Measurements from ENCODE around the gene FHL5. TPM values are rescaled to one million over a fixed set of nuclear protein-coding genes. Genes with fewer than 3 reads are reported as not detected.
"Not testable (repeated sequence)": the region's sequence is repeated elsewhere in the genome, so short reads cannot be mapped to it uniquely, and the experiment has no call there.

The FHL5 gene
- polyA plus RNA-seq, 2 donors, result 0.37 to 1.3 TPM

DNA sequence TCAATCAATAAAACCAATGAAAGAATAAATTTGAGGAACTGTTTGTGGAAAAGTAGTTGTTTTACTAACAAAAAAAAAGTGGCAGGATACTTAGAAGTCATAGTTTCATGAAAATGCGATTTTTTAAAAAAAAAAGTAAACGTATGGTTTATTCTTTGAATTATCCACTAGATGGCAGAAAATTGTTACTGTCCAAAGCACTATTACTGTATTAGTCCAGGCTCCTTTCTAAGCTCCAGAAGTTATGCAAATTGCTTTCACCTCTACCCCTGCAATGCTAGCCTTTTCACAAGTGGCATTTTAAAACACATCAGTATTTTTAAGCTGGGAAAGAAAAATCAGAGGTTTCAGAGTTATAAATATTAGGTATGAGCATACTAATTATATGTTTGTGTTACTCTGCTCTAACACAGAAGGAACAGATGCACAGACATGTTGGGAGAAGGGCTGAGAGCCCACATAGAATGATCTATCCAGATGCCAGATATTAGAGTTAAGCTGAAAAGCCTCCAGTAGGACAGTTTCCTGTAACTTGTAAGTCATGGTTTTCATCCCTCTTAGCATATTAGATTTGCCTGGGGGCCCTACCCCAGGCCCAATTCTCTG lies 63.9 kb downstream of the FHL5 start:
- WGBS, 2 donors, result 5 to 10% methylated on average over 2 of the region's 2 CpGs
- H3K4me1 ChIP-seq (ENCODE audit: control insufficient read depth in 2 of 2, insufficient read depth in 2 of 2, low read length in 1 of 2), result no peaks in the 10 kb centered on the region
- no peaks in the 10 kb centered on the region for H3K27me3 ChIP-seq (ENCODE audit: control insufficient read depth in 1 of 2, insufficient read depth in 2 of 2, low read length in 2 of 2)
- no peak overlapping the region for H3K27ac ChIP-seq (ENCODE audit: low read depth in 2 of 2, low read length in 1 of 2)
- no peaks in the 10 kb centered on the region for H3K36me3 ChIP-seq (ENCODE audit: control insufficient read depth in 2 of 2, insufficient read depth in 2 of 2, low read length in 1 of 2)
- H3K4me3 ChIP-seq (ENCODE audit: low read depth in 1 of 2, low read length in 2 of 2), result no peak overlapping the region
- H3K9me3 ChIP-seq (ENCODE audit: control insufficient read depth in 2 of 2, insufficient read depth in 1 of 2, low read depth in 1 of 2, low read length in 1 of 2), result no peaks in the 10 kb centered on the region

DNA sequence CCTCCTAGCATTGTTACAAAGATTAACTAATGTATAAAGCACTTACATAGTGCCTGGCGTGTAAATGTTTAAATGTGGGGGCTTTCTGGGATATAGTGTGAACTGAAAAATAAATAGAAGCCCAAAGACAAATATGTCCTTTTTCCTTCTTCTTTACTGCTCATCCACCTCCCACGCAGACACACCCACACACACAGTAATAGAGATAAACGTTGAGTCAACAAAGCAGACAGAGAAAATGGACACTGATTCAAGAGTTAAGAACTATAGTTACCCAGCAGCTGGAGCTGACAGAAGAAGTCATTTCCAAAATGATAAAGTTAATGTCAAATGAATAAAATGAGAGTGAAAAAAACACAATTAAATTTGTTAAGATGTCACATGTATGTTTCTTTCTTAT lies 68.3 kb downstream of the FHL5 start:
- Histone ChIP-seq H3K27me3 (ENCODE audit: control insufficient read depth in 1 of 2, insufficient read depth in 2 of 2, low read length in 2 of 2) (no peaks in the 10 kb centered on the region), H3K36me3 (ENCODE audit: control insufficient read depth in 2 of 2, insufficient read depth in 2 of 2, low read length in 1 of 2) (no peaks in the 10 kb centered on the region), H3K4me1 (ENCODE audit: control insufficient read depth in 2 of 2, insufficient read depth in 2 of 2, low read length in 1 of 2) (no peaks in the 10 kb centered on the region), H3K4me3 (ENCODE audit: low read depth in 1 of 2, low read length in 2 of 2) (no peak overlapping the region), H3K9me3 (ENCODE audit: control insufficient read depth in 2 of 2, insufficient read depth in 1 of 2, low read depth in 1 of 2, low read length in 1 of 2) (no peaks in the 10 kb centered on the region), H3K27ac (ENCODE audit: low read depth in 2 of 2, low read length in 1 of 2) (no peak overlapping the region)
- 44 to 51% methylated on average over 3 of the region's 3 CpGs for WGBS, 2 donors

DNA sequence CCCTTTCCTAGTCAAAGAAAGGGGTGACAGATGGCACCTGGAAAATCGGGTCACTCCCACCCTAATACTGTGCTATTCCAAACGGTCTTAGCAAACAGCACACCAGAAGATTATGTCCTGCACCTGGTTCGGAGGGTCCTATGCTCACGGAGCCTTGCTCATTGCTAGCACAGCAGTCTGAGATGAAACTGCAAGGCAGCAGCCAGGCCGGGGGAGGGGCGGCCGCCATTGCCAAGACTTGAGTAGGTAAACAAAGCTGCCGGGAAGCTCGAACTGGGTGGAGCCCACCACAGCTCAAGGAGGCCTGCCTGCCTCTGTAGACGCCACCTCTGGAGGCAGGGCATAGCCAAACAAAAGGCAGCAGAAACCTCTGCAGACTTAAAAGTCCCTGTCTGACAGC lies 75.1 kb downstream of the FHL5 start:
- not testable (repeated sequence) for H3K27me3 ChIP-seq (ENCODE audit: control insufficient read depth in 1 of 2, insufficient read depth in 2 of 2, low read length in 2 of 2); H3K9me3 ChIP-seq (ENCODE audit: control insufficient read depth in 2 of 2, insufficient read depth in 1 of 2, low read depth in 1 of 2, low read length in 1 of 2); H3K4me1 ChIP-seq (ENCODE audit: control insufficient read depth in 2 of 2, insufficient read depth in 2 of 2, low read length in 1 of 2); H3K27ac ChIP-seq (ENCODE audit: low read depth in 2 of 2, low read length in 1 of 2); H3K4me3 ChIP-seq (ENCODE audit: low read depth in 1 of 2, low read length in 2 of 2); H3K36me3 ChIP-seq (ENCODE audit: control insufficient read depth in 2 of 2, insufficient read depth in 2 of 2, low read length in 1 of 2)
- 57 to 64% methylated on average over 10 of the region's 10 CpGs for WGBS, 2 donors

DNA sequence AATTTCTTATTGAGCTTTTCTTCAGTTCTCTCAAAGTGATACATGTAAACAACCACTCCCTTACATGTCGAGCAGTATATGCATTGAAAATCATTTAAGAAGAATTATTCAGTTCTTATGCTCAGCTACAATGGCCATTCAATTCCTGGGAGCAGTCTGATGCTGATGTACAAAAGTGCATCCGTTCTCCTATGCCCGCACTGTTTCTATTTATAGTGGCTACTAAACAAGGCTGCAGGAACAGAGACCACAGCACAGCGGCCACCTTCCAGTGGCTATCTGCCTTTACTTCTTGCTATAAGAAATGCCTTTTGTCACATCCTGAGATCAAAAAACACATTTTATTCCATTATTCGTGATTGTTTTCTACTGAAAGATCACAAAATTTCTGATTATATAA lies 82.2 kb downstream of the FHL5 start:
- H3K9me3 ChIP-seq (ENCODE audit: control insufficient read depth in 2 of 2, insufficient read depth in 1 of 2, low read depth in 1 of 2, low read length in 1 of 2), result no peaks in the 10 kb centered on the region
- no peaks in the 10 kb centered on the region for H3K36me3 ChIP-seq (ENCODE audit: control insufficient read depth in 2 of 2, insufficient read depth in 2 of 2, low read length in 1 of 2)
- H3K4me1 ChIP-seq (ENCODE audit: control insufficient read depth in 2 of 2, insufficient read depth in 2 of 2, low read length in 1 of 2), result no peaks in the 10 kb centered on the region
- WGBS, 2 donors, result 56 to 59% methylated on average over 5 of the region's 5 CpGs
- H3K27me3 ChIP-seq (ENCODE audit: control insufficient read depth in 1 of 2, insufficient read depth in 2 of 2, low read length in 2 of 2), result no peaks in the 10 kb centered on the region
- H3K27ac ChIP-seq (ENCODE audit: low read depth in 2 of 2, low read length in 1 of 2), result no peak overlapping the region
- no peak overlapping the region for H3K4me3 ChIP-seq (ENCODE audit: low read depth in 1 of 2, low read length in 2 of 2)

DNA sequence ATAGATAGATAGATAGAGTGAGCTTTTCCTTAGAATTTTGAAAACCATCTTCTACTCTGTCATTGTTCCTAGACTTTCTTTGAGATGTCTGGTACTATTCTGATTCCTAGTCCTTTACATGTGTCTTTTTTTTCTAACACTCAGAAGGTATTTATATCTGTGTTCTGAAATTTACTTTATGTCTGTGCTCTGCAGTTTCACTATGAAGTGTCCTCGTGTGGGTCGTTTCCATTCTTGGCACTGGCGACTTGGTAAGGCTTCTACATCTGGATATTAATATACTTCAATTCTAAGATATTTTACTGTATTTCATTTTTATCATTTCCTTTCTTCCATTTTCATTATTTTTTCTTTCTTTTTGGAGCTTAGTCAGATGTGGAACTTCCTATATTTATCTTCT lies 87.0 kb downstream of the FHL5 start:
- WGBS, 2 donors, result 70 to 76% methylated on average over 3 of the region's 3 CpGs
- Histone ChIP-seq H3K9me3 (ENCODE audit: control insufficient read depth in 2 of 2, insufficient read depth in 1 of 2, low read depth in 1 of 2, low read length in 1 of 2) (no peaks in the 10 kb centered on the region), H3K27ac (ENCODE audit: low read depth in 2 of 2, low read length in 1 of 2) (no peak overlapping the region), H3K4me1 (ENCODE audit: control insufficient read depth in 2 of 2, insufficient read depth in 2 of 2, low read length in 1 of 2) (no peaks in the 10 kb centered on the region), H3K27me3 (ENCODE audit: control insufficient read depth in 1 of 2, insufficient read depth in 2 of 2, low read length in 2 of 2) (no peaks in the 10 kb centered on the region), H3K4me3 (ENCODE audit: low read depth in 1 of 2, low read length in 2 of 2) (no peak overlapping the region), H3K36me3 (ENCODE audit: control insufficient read depth in 2 of 2, insufficient read depth in 2 of 2, low read length in 1 of 2) (no peaks in the 10 kb centered on the region)

DNA sequence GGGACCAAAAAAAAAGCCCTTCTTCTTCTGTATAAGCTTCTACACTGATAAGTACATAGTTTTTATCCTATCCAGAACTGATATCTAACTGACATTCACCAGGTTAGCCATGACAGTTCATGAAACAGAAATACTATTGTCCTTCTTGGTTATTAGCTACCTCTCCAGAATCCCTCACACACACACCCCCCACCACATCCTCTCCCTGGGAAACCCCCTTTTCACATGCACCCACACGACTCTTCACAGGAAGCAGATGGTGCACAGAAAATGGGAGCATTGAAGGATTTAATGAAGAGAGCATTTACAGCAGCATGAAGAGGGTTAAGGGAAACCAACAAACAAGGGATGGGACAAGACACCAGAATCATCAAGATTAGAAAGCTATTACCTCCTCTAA lies 88.9 kb downstream of the FHL5 start:
- H3K4me3 ChIP-seq (ENCODE audit: low read depth in 1 of 2, low read length in 2 of 2), result no peak overlapping the region

DNA sequence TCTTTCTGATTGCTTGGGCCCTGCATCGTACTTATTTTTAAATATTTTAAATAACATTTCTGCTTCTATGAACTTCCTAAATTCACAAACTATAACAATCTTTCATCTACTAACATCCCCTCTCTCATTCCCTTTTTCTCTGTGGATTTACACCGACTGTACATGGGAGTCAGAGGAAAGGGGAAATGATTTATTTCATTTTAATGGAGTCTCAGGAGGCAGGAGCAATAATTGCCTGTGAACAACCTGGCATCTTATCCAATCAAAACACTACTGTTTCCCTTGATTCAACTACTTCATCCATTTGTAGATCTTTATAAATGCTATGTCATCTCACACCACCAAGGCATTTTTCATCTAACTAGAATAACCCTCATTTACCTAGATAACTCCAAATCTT lies 89.6 kb downstream of the FHL5 start:
- Histone ChIP-seq H3K27me3 (ENCODE audit: control insufficient read depth in 1 of 2, insufficient read depth in 2 of 2, low read length in 2 of 2) (no peaks in the 10 kb centered on the region), H3K4me3 (ENCODE audit: low read depth in 1 of 2, low read length in 2 of 2) (no peak overlapping the region), H3K4me1 (ENCODE audit: control insufficient read depth in 2 of 2, insufficient read depth in 2 of 2, low read length in 1 of 2) (no peaks in the 10 kb centered on the region), H3K27ac (ENCODE audit: low read depth in 2 of 2, low read length in 1 of 2) (no peak overlapping the region), H3K36me3 (ENCODE audit: control insufficient read depth in 2 of 2, insufficient read depth in 2 of 2, low read length in 1 of 2) (no peaks in the 10 kb centered on the region), H3K9me3 (ENCODE audit: control insufficient read depth in 2 of 2, insufficient read depth in 1 of 2, low read depth in 1 of 2, low read length in 1 of 2) (no peaks in the 10 kb centered on the region)
- WGBS, 2 donors, result 72 to 80% methylated on average over 2 of the region's 2 CpGs

More for the DNA sequence above, 88.9 kb downstream of the FHL5 start:
- no peaks in the 10 kb centered on the region for H3K4me1 ChIP-seq (ENCODE audit: control insufficient read depth in 2 of 2, insufficient read depth in 2 of 2, low read length in 1 of 2)
- H3K27me3 ChIP-seq (ENCODE audit: control insufficient read depth in 1 of 2, insufficient read depth in 2 of 2, low read length in 2 of 2), result no peaks in the 10 kb centered on the region
- no peaks in the 10 kb centered on the region for H3K36me3 ChIP-seq (ENCODE audit: control insufficient read depth in 2 of 2, insufficient read depth in 2 of 2, low read length in 1 of 2)
- 44 to 52% methylated on average over 1 of the region's 1 CpG for WGBS, 2 donors
- no peak overlapping the region for H3K27ac ChIP-seq (ENCODE audit: low read depth in 2 of 2, low read length in 1 of 2)
- no peaks in the 10 kb centered on the region for H3K9me3 ChIP-seq (ENCODE audit: control insufficient read depth in 2 of 2, insufficient read depth in 1 of 2, low read depth in 1 of 2, low read length in 1 of 2)

DNA sequence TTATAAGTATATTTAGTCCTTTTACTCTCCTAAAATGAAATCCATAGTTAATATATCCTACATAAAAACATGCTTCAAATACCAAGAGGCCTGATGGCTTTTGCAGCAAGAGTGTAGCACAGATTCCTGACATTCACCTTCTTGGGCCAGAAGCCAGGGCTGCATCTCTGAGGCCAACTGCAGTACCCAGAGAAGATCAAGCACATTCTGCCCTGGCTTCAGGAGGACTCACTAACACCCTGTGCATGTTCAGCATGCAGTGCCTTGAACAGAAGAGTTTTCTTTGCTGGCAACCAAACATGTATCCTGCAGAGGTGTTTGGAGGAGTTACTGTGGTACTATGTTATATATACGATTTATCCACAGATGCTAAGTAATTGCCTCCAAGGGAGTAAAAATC lies 90.3 kb downstream of the FHL5 start:
- H3K9me3 ChIP-seq (ENCODE audit: control insufficient read depth in 2 of 2, insufficient read depth in 1 of 2, low read depth in 1 of 2, low read length in 1 of 2), result no peaks in the 10 kb centered on the region
- WGBS, 2 donors, result 89 to 91% methylated on average over 1 of the region's 1 CpG
- no peaks in the 10 kb centered on the region for H3K4me1 ChIP-seq (ENCODE audit: control insufficient read depth in 2 of 2, insufficient read depth in 2 of 2, low read length in 1 of 2)
- H3K27me3 ChIP-seq (ENCODE audit: control insufficient read depth in 1 of 2, insufficient read depth in 2 of 2, low read length in 2 of 2), result no peaks in the 10 kb centered on the region
- H3K4me3 ChIP-seq (ENCODE audit: low read depth in 1 of 2, low read length in 2 of 2), result no peak overlapping the region
- H3K36me3 ChIP-seq (ENCODE audit: control insufficient read depth in 2 of 2, insufficient read depth in 2 of 2, low read length in 1 of 2), result no peaks in the 10 kb centered on the region
- H3K27ac ChIP-seq (ENCODE audit: low read depth in 2 of 2, low read length in 1 of 2), result no peak overlapping the region

DNA sequence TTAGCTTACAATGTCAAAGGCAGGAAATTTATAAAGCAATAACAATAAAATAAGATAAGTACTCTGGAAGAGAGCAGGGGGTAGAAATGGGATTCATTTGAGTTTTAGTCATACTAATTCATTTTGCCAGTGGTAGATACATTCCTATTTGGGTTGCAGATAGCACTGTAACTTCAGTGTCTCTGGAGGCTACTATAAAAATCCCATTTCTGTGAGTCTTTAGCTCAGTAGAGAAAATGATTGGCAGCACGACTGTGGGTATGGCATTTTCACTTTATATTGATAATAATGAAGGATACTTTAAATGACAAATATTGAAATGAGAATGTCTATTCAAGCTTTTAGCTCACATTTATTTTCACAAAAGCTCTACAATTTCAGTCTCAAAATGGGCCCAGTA lies 93.6 kb downstream of the FHL5 start:
- Histone ChIP-seq H3K4me3 (ENCODE audit: low read depth in 1 of 2, low read length in 2 of 2) (no peak overlapping the region), H3K27ac (ENCODE audit: low read depth in 2 of 2, low read length in 1 of 2) (no peak overlapping the region), H3K4me1 (ENCODE audit: control insufficient read depth in 2 of 2, insufficient read depth in 2 of 2, low read length in 1 of 2) (no peaks in the 10 kb centered on the region), H3K27me3 (ENCODE audit: control insufficient read depth in 1 of 2, insufficient read depth in 2 of 2, low read length in 2 of 2) (no peaks in the 10 kb centered on the region), H3K36me3 (ENCODE audit: control insufficient read depth in 2 of 2, insufficient read depth in 2 of 2, low read length in 1 of 2) (no peaks in the 10 kb centered on the region), H3K9me3 (ENCODE audit: control insufficient read depth in 2 of 2, insufficient read depth in 1 of 2, low read depth in 1 of 2, low read length in 1 of 2) (no peaks in the 10 kb centered on the region)
- WGBS, 2 donors, result 72 to 85% methylated on average over 1 of the region's 1 CpG

DNA sequence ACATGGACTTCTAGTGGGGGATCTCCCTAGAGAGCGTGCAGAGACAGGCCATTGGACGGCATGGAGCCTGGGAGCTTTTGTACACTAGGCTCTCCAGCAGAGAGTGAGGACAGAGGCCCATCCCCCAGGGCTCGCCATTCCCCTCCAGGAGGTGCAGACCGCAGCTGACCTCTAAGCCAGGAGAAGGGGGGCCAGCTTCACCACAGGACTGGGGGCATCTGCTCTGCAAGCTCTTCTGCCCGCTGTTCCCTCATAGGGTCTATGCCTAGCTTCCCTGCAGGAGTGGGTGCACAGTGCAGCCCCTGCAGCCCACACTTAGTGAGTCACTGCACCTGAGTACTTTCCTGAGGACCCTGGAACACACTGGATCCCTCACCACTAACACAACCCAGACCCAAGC lies 94.4 kb downstream of the FHL5 start:
- Histone ChIP-seq H3K36me3 (ENCODE audit: control insufficient read depth in 2 of 2, insufficient read depth in 2 of 2, low read length in 1 of 2) (no peaks in the 10 kb centered on the region), H3K9me3 (ENCODE audit: control insufficient read depth in 2 of 2, insufficient read depth in 1 of 2, low read depth in 1 of 2, low read length in 1 of 2) (no peaks in the 10 kb centered on the region), H3K4me3 (ENCODE audit: low read depth in 1 of 2, low read length in 2 of 2) (no peak overlapping the region), H3K27me3 (ENCODE audit: control insufficient read depth in 1 of 2, insufficient read depth in 2 of 2, low read length in 2 of 2) (no peaks in the 10 kb centered on the region), H3K27ac (ENCODE audit: low read depth in 2 of 2, low read length in 1 of 2) (no peak overlapping the region), H3K4me1 (ENCODE audit: control insufficient read depth in 2 of 2, insufficient read depth in 2 of 2, low read length in 1 of 2) (no peaks in the 10 kb centered on the region)
- 71 to 84% methylated on average over 5 of the region's 5 CpGs for WGBS, 2 donors

All from esophagus (tissue), 2 donors.